Breast epithelium (tissue), 3 donors: Measurements from ENCODE around the gene ABCC11.

Experiments
- POLR2A ChIP-seq: fragments of 450-650 bp; IDR thresholded peaks from one replicate; pipeline ENCODE4 v1.6.1; 2016; ENCODE audit warnings: antibody characterized with exemption, mild to moderate bottlenecking, moderate library complexity
- TF ChIP-seq, protein P1 (sequence below), 3 donors: fragments of 450-650 bp; IDR thresholded peaks; one replicate each; pipeline ENCODE4 v1.5.1; 2016 to 2017; ENCODE audit warnings: antibody characterized with exemption in 3 of 3, mild to moderate bottlenecking in 3 of 3, moderate library complexity in 3 of 3

GRCh38 chr16:48269011-48269410, 21.7 kb upstream of the ABCC11 start:
- no peak for TF ChIP-seq POLR2A
- TF ChIP-seq, protein P1, sequence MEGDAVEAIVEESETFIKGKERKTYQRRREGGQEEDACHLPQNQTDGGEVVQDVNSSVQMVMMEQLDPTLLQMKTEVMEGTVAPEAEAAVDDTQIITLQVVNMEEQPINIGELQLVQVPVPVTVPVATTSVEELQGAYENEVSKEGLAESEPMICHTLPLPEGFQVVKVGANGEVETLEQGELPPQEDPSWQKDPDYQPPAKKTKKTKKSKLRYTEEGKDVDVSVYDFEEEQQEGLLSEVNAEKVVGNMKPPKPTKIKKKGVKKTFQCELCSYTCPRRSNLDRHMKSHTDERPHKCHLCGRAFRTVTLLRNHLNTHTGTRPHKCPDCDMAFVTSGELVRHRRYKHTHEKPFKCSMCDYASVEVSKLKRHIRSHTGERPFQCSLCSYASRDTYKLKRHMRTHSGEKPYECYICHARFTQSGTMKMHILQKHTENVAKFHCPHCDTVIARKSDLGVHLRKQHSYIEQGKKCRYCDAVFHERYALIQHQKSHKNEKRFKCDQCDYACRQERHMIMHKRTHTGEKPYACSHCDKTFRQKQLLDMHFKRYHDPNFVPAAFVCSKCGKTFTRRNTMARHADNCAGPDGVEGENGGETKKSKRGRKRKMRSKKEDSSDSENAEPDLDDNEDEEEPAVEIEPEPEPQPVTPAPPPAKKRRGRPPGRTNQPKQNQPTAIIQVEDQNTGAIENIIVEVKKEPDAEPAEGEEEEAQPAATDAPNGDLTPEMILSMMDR (IDR thresholded peaks at IDR 0.05) = no peak
